IPS DF 4.7 (cell line): ENCODE results near the gene SERTAD4.
"Not testable (repeated sequence)": the region's sequence is repeated elsewhere in the genome, so short reads cannot be mapped to it uniquely, and the experiment has no call there.

Source experiments
- DNase-seq: peaks from one replicate; pipeline ENCODE4 v3.0.0-alpha.2; 2013; ENCODE audit warnings: low spot score; ENCODE audit errors: extremely low read depth

SERTAD4 gene

GRCh38 chr1:210232511-210233215, at the start of gene SERTAD4:
Gene SERTAD4, plus strand, starts transcription at chr1:210232796. Its CDS starts 5,165 bp downstream, at chr1:210237961.
- DNase-seq = no peak

GRCh38 chr1:210185063-210185462, 47.5 kb upstream of the SERTAD4 start:
- DNase-seq = no peak

DNA sequence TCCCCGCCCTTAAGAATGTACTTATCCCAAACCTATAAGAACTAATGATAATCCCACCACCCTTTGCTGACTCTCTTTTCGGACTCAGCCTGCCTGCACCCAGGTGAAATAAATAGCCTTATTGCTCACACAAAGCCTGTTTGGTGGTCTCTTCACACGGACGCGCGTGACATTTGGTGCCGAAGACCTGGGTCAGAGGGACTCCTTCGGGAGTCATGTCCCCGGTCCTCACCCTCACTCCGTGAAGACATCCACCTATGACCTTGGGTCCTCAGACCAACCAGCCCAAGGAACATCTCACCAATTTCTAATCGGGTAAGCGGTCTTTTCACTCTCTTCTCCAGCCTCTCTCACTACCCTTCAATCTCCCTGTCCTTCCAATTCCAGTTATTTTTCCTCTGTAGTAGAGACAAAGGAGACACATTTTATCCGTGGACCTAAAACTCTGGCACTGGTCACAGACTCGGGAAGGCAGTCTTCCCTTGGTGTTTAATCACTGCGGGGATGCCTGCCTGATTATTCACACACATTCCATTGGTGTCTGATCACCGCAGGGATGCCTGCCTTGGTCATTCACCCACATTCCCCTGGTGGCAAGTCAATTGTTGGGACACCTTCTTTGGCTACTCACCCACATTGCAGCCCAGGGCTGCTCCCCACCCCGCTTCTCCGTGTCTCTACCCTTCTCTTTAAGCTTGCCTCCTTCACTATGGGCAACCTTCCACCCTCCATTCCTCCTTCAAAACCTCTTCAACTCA, 44.6 kb upstream of the SERTAD4 start:
- DNase-seq = not testable (repeated sequence)

DNA sequence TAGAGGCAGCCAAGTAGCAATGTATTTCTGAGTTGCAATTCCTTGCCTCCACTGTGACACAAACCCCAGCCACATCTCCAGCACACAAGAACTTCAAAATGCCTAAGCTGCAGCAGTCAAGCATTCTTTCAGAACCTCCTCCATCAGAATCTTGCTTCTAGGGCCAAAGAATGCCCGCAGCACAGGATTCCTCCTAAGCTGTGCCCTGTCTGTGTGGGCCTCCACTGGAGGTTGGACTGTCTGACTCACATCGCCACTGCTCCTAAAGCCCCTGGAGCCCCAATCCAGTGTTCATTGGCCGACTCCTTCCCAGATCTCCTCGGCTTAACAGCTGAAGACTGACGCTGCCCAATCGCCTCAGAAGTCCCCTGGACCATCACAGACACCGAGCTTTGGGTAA, 43.2 kb upstream of the SERTAD4 start:
- no peak for DNase-seq

- no peak for DNase-seq
Measured at GRCh38 chr1:210195635-210196160, 36.9 kb upstream of the SERTAD4 start.

- DNase-seq = not testable (repeated sequence)
Measured at GRCh38 chr1:210196266-210196665, 36.3 kb upstream of the SERTAD4 start.

DNA sequence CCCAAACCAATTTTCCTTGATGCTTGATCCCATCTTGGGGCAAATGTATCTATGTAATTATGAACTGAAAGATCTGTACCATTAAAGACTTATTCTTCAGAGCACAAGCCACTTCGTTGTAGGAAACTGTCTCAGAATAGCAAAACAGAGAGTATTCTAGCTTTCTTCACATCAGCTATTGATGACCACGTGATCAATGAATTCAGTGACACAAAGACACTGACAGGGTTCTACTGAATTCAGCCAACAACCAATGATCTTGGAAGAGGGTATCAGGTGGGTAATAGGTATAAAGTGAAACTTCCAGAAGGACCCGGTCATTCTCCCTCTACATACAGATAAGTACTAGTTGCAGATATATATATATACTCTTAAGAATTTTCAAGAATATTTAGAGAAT, 33.8 kb upstream of the SERTAD4 start:
- DNase-seq = no peak

GRCh38 chr1:210200124-210200736, 32.4 kb upstream of the SERTAD4 start:
- DNase-seq = no peak

DNA sequence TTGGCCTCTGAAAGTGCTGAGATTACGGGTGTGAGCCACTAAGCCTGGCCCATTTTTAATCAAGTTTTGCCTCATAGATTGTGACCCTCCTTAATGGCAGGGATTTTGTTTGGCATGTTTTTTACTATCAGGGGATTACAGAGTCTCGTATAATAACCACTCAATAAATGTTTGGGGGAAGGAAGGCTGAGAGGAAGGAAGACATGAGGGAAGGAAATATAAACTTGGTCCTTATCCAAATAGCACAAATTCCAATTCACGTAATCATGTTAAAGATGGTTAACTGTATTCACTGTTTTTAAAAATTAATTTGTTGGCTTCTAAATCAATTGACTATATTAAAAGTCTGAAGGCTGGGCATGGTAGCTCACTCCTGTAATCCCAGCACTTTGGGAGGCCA, 30.9 kb upstream of the SERTAD4 start:
- no peak for DNase-seq

DNA sequence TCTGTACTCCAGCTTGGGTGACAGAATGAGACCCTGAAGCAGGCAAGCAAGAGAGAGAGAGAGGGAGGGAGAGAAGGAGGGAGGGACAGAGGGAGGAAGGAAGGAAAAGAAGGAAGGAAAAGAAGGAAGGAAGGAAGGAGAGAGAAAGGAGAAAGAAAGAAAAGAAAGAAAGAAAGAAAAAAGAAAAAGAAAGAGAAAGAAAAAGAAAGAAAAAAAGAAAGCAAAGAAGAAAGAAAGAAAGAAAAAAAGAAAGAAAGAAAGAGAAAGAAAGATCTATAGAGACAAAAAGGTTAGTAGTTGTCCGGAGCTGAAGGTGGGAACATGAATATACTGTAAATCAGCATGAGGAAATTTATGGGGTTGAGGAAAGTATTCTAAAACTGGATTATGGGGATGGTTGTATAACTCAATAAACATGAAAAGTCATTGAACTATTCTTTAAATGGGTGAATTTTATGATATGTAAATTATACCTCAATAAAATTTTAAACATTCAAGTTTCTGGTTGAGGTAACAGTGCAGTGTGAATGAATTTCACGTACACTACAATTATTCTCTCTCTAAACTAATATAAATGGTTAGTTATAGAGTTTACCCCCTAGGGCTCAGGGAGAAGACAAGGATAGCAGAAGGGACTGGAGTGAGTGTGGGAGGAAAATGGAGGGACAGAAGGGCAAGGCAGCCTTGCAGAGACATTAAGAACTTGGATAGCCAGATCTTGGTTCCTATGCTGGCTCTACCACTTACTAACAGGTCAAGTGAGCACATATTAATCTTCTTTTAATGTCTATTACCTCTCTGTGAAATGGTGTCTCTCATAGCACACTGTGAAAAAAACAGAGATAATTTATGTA, 24.8 kb upstream of the SERTAD4 start:
- DNase-seq = no peak

DNA sequence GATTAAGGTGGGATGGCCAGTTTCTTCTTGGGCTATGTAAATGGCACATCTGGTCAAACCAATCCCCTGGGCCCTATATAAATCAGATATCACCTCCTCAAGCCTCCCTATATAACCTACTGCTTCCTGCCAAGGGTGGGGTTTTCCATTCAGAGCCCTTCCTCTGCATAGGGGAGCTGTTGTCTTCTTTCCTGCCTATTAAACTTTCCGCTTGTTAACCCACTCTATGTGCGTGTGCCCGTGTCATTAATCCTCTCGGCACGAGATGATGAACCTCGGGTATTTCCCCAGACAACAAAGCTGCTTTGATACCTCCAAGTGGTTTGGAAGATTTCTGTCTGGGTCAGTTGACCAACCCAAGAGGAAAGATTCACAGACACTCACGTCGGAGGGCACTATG, 19.3 kb upstream of the SERTAD4 start:
- DNase-seq = no peak

DNA sequence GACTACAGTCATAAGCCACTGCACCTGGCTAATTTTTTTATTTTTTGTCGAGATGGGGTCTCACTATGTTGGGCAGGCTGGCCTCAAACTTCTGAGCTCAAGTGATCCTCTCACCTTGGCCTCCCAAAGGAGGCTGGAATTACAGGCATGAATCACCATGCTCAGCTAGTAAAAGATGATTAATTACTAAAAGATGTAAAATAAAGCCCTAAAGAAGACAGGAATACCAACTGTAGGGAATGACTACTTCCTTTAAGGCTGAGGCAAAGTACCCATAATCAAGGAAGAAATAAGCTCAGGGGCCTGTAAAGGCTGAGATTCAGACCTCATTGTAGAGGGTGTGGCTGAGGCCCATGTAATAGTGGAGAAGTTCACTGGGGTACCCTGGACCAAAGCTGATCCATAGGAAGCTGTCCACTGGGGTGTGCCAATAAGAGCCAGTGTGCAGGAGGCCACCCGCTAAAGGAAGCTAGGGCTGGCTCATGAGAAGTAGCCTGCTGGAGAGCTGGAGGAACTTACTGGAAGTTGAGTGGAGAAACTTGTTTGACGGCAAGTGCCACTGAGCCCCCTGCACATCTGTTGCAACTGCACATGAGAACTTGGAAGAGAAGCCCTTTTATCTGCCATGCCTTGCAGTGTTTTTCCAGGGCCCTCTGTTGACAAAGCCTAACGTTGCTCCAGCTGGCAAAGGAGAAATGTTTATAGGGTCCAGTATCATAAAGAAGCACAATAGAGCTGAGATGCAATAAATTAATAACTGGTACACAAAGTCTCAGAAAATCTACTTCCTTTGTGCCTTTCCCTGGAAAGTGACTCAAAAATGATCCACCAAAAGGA, 17.8 kb upstream of the SERTAD4 start:
- no peak for DNase-seq

DNA sequence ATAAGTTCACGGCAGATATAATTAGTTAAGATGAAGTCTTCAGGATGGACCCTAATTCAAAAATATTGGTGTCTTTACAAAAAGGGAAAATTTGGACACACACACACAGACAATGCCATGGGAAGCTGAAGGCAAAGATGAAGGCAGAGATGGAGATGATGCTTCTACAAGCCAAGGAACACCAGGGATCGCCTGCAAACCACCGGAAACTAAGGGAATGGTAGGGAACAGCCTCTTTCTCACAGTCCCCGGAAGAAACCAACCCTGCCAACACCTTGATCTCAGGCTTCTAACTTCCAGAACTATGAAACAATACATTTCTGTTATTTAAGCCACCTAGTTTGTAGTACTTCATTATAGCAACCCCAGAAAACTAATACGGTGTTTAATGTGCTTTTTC, 15.1 kb upstream of the SERTAD4 start:
- no peak for DNase-seq

DNA sequence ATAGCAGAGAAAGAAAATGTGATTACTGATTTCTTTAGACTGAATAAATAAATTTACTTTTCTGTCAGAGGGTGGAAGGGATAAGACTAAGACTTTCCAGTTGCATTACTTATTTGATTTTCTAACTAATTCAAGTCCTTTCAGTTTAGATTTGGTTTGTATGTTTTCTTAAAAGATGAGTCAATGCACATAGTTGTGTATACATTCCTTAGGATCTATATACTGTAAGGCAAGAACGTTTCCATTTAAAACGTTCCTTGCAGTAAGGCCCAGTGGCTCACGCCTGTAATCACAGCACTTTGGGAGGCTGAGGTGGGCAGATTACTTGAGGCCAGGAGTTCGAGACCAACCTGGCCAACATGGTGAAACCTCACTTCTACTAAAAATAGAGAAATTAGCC, 14.5 kb upstream of the SERTAD4 start:
- DNase-seq = no peak

- DNase-seq = no peak
Measured at GRCh38 chr1:210222340-210223006, 10.1 kb upstream of the SERTAD4 start.

DNA sequence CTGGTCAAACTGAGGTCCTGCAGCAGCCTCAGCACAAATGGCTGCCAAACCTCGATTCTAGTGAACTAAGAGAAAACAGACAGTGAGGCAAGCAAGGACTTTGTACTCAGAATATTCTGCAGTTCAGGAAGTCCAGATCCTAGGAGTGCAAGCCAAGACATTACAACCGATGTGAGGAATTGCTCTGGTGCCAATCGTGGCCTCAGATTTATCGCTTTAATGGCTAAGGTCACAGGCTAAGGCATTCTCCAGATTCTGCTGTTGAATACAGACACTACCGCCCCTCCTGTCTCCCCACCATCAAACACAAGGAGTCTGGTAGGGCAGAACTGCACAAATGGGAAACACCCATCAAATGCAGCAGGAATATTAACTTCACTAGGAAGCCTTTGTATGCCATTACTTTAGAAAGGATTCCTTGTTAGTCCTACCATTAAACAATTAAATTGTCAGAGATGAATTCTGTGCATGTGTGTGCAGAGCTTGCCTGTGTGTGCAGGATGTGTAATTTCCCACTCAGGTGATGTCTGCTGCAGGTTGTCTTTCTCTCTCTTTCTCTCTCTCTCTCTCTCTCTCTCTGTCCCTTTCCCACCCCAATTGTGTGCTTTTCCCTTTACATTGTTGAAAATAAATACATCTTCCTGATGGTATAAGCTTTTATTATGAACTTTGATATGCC, 9.2 kb upstream of the SERTAD4 start:
- no peak for DNase-seq

- DNase-seq = no peak
Measured at GRCh38 chr1:210228158-210228557, 4.4 kb upstream of the SERTAD4 start.

GRCh38 chr1:210230149-210230695, 2.4 kb upstream of the SERTAD4 start:
- DNase-seq = no peak
